H1 (cell line): Measurements from ENCODE around the gene COL25A1. TPM values are rescaled to one million over a fixed set of nuclear protein-coding genes. Genes with fewer than 3 reads are reported as not detected.

Source experiments
- CTCF ChIA-PET: fragments of 300-600 bp; sonication (Branson Sonifier 250); formaldehyde crosslinking; loops from one replicate; lab custom pipeline; 2021; ENCODE audit not compliant: partially characterized antibody; lab: Charles Lee
- POLR2A ChIA-PET: fragments of 300-600 bp; sonication (Branson Sonifier 250); formaldehyde crosslinking; loops from one replicate; lab custom pipeline; 2021; ENCODE audit warnings: inconsistent platforms; ENCODE audit not compliant: partially characterized antibody; lab: Charles Lee
- DNase-seq, 2 experiments: peaks; one replicate each; pipeline versions ENCODE4 v3.0.0 to v3.0.0-alpha.2; 2010 to 2022; ENCODE audit warnings: low spot score in 2 of 2, low read depth in 1 of 2, mixed read lengths in 1 of 2
- FAIRE-seq: peaks from 2 replicates; lab custom pipeline; 2011; peaks lifted over from hg19 to GRCh38; lab: Jason Lieb, UNC
- H2AFZ ChIP-seq: 2 replicates; pipeline ENCODE4 v1.8.1; 2012; ENCODE audit warnings: low read length, inconsistent platforms
- H2AK5ac ChIP-seq: 2 replicates; pipeline ENCODE4 v1.6.1; 2013; ENCODE audit warnings: low read depth, low read length
- H2BK120ac ChIP-seq: replicated peaks from 2 replicates; pipeline ENCODE3; 2013; ENCODE audit warnings: low read depth, low read length, inconsistent platforms
- H2BK12ac ChIP-seq: 2 replicates; pipeline ENCODE4 v1.6.1; 2013; ENCODE audit warnings: low read depth, low read length
- H2BK15ac ChIP-seq: 2 replicates; pipeline ENCODE4 v1.6.1; 2013; ENCODE audit warnings: low read length
- H2BK20ac ChIP-seq: 2 replicates; pipeline ENCODE4 v1.6.1; 2013; ENCODE audit warnings: low read length
- H2BK5ac ChIP-seq: 2 replicates; pipeline ENCODE4 v1.6.1; 2013; ENCODE audit warnings: low read depth, low read length
- H3K14ac ChIP-seq: 2 replicates; pipeline ENCODE4 v1.6.1; 2013; ENCODE audit warnings: inconsistent platforms; ENCODE audit not compliant: insufficient read length
- H3K18ac ChIP-seq: 2 replicates; pipeline ENCODE4 v1.6.1; 2013; ENCODE audit warnings: low read length; ENCODE audit errors: extremely low read depth
- H3K23ac ChIP-seq: 2 replicates; pipeline ENCODE4 v1.6.1; 2013; ENCODE audit warnings: inconsistent platforms; ENCODE audit not compliant: insufficient read length
- H3K23me2 ChIP-seq: 2 replicates; pipeline ENCODE4 v1.6.1; 2013; ENCODE audit warnings: low read depth, low read length
- H3K27ac ChIP-seq: 2 replicates; pipeline ENCODE4 v1.6.1; 2011; ENCODE audit warnings: low read depth, low read length, inconsistent platforms
- H3K27me3 ChIP-seq, 4 experiments: replicated peaks in 1 of 4; 1 replicate in 1 of 4; 2 replicates in 3 of 4; pipeline versions ENCODE4 v1.6.1 to v1.8.1; 2011 to 2013; ENCODE audit warnings: low read length in 3 of 4, mild to moderate bottlenecking in 3 of 4, inconsistent platforms in 2 of 4, mixed read lengths in 2 of 4, moderate library complexity in 1 of 4; ENCODE audit not compliant: control insufficient read depth in 3 of 4, insufficient read depth in 3 of 4; ENCODE audit errors: extremely low read depth in 1 of 4
- H3K36me3 ChIP-seq, 4 experiments: 2 replicates each; pipeline versions ENCODE4 v1.6.1 to v1.8.1; 2011 to 2013; ENCODE audit warnings: mild to moderate bottlenecking in 4 of 4, low read length in 3 of 4, moderate library complexity in 2 of 4, control low read depth in 1 of 4, inconsistent platforms in 1 of 4; ENCODE audit not compliant: insufficient read depth in 4 of 4, control insufficient read depth in 2 of 4
- H3K4ac ChIP-seq: replicated peaks from 2 replicates; pipeline ENCODE3; 2013; ENCODE audit warnings: low read length, low read depth, mixed read lengths, inconsistent platforms; ENCODE audit not compliant: insufficient read length
- H3K4me1 ChIP-seq, 4 experiments: replicated peaks in 1 of 4; 1 replicate in 1 of 4; 2 replicates in 3 of 4; pipeline versions ENCODE4 v1.6.1 to v1.8.1; 2011 to 2013; ENCODE audit warnings: low read length in 3 of 4, inconsistent platforms in 2 of 4, mixed read lengths in 1 of 4; ENCODE audit not compliant: insufficient read depth in 4 of 4, control insufficient read depth in 3 of 4
- H3K4me2 ChIP-seq, 2 experiments: 2 replicates each; pipeline versions ENCODE4 v1.6.1 to v1.8.1; 2011 to 2013; ENCODE audit warnings: low read depth in 2 of 2, low read length in 2 of 2, control low read depth in 1 of 2, inconsistent platforms in 1 of 2, mild to moderate bottlenecking in 1 of 2; ENCODE audit not compliant: insufficient read depth in 1 of 2
- H3K4me3 ChIP-seq, 4 experiments: fragments of 200-600, 300-600 bp in 1 of 4; sonication (generic), shearing (Covaris generic), sonication (Bioruptor Twin) in 1 of 4; 2 replicates each; pipeline versions ENCODE4 v1.5.1 to v1.8.1; 2011 to 2016; ENCODE audit warnings: low read length in 4 of 4, low read depth in 3 of 4, control low read depth in 2 of 4, inconsistent platforms in 2 of 4, mild to moderate bottlenecking in 2 of 4, mixed read lengths in 1 of 4, moderate library complexity in 1 of 4; ENCODE audit not compliant: insufficient read depth in 2 of 4; ENCODE audit errors: extremely low read depth in 1 of 4
- H3K56ac ChIP-seq: replicated peaks from 2 replicates; pipeline ENCODE3; 2013; ENCODE audit warnings: low read depth, mild to moderate bottlenecking, mixed read lengths, low read length, inconsistent platforms; ENCODE audit not compliant: insufficient read length
- H3K79me1 ChIP-seq: 2 replicates; pipeline ENCODE4 v1.6.1; 2013; ENCODE audit warnings: low read depth, low read length, control low read depth
- H3K79me2 ChIP-seq, 2 experiments: 2 replicates each; pipeline versions ENCODE4 v1.6.1 to v1.8.1; 2012 to 2013; ENCODE audit warnings: low read length in 2 of 2, mild to moderate bottlenecking in 2 of 2, inconsistent platforms in 1 of 2; ENCODE audit not compliant: insufficient read depth in 2 of 2, control insufficient read depth in 1 of 2
- H3K9ac ChIP-seq, 4 experiments: replicated peaks in 1 of 4; 1 replicate in 1 of 4; 2 replicates in 3 of 4; pipeline versions ENCODE4 v1.6.1 to v1.8.1; 2011 to 2013; ENCODE audit warnings: low read depth in 3 of 4, low read length in 3 of 4, control low read depth in 2 of 4, mild to moderate bottlenecking in 2 of 4, moderate library complexity in 2 of 4, inconsistent platforms in 1 of 4; ENCODE audit errors: extremely low read depth in 1 of 4
- H3K9me3 ChIP-seq, 2 experiments: 2 replicates each; pipeline versions ENCODE4 v1.6.1 to v1.8.1; 2012 to 2013; ENCODE audit warnings: mild to moderate bottlenecking in 2 of 2, moderate library complexity in 2 of 2, control low read depth in 1 of 2, inconsistent platforms in 1 of 2, low read depth in 1 of 2, low read length in 1 of 2, mixed read lengths in 1 of 2; ENCODE audit not compliant: insufficient read depth in 2 of 2
- H4K20me1 ChIP-seq, 2 experiments: replicated peaks in 1 of 2; 2 replicates each; pipeline versions ENCODE3 to v1.8.1; 2011 to 2013; ENCODE audit warnings: inconsistent platforms in 2 of 2, low read length in 2 of 2, mild to moderate bottlenecking in 1 of 2; ENCODE audit not compliant: insufficient read depth in 2 of 2, control insufficient read depth in 1 of 2
- H4K5ac ChIP-seq: 2 replicates; pipeline ENCODE4 v1.6.1; 2013; ENCODE audit warnings: low read length, low read depth, mixed read lengths, inconsistent platforms; ENCODE audit not compliant: insufficient read length
- H4K8ac ChIP-seq: 2 replicates; pipeline ENCODE4 v1.8.0; 2013; ENCODE audit warnings: mild to moderate bottlenecking, moderate library complexity, low read length, inconsistent platforms; ENCODE audit not compliant: insufficient read depth; ENCODE audit errors: extremely low read depth
- H4K91ac ChIP-seq: replicated peaks from 2 replicates; pipeline ENCODE3; 2013; ENCODE audit warnings: low read length, mixed read lengths, inconsistent platforms; ENCODE audit not compliant: insufficient read length
- BRCA1 ChIP-seq: IDR thresholded peaks from 2 replicates; pipeline ENCODE4 v1.6.1; 2012; ENCODE audit warnings: low read depth, low read length, improper control_type of control experiment
- GABPA ChIP-seq: IDR thresholded peaks from 2 replicates; pipeline ENCODE4 v1.6.1; 2011; ENCODE audit warnings: mild to moderate bottlenecking, low read length, moderate library complexity, borderline replicate concordance; ENCODE audit not compliant: insufficient read depth
- NANOG ChIP-seq: IDR thresholded peaks from 2 replicates; pipeline ENCODE4 v1.6.1; 2011; ENCODE audit warnings: low read length, low read depth, mild to moderate bottlenecking, inconsistent platforms; ENCODE audit not compliant: insufficient read depth, poor library complexity, severe bottlenecking
- PHF8 ChIP-seq: fragments of 200-600 bp; sonication (generic); conservative IDR thresholded peaks from 2 replicates; pipeline ENCODE4 v1.7.1; 2012; ENCODE audit warnings: low read depth, mild to moderate bottlenecking, inconsistent platforms, low read length, moderate library complexity
- RFX5 ChIP-seq: IDR thresholded peaks from 2 replicates; pipeline ENCODE4 v1.6.1; 2011; ENCODE audit warnings: low read depth, low read length, improper control_type of control experiment, borderline replicate concordance
- RNF2 ChIP-seq: fragments of 200-900, 300-1000 bp; sonication (generic); IDR thresholded peaks from 2 replicates; pipeline ENCODE4 v1.7.1; 2016; ENCODE audit warnings: borderline replicate concordance, low read depth, mild to moderate bottlenecking, antibody characterized with exemption, low read length; ENCODE audit not compliant: poor library complexity, severe bottlenecking; ENCODE audit errors: missing control alignments
- SIX5 ChIP-seq: IDR thresholded peaks from 2 replicates; pipeline ENCODE4 v1.6.1; 2011; ENCODE audit warnings: mild to moderate bottlenecking, low read depth, low read length
- ZNF274 ChIP-seq: IDR thresholded peaks from 2 replicates; pipeline ENCODE4 v1.7.0; 2012; ENCODE audit warnings: low read length, borderline replicate concordance; ENCODE audit errors: extremely low read depth
- WGBS, 2 experiments: shearing (Covaris generic) in 1 of 2; methylation state at CpG; one replicate each; pipeline versions ENCODE4 v1.1.6 to v1.1.7; 2013 to 2015; ENCODE audit warnings: low lambda C conversion rate in 2 of 2, mixed read lengths in 2 of 2, inconsistent platforms in 1 of 2, low coverage in 1 of 2, missing lambda C conversion rate in 1 of 2; ENCODE audit not compliant: insufficient replicate concordance in 2 of 2, insufficient coverage in 1 of 2, insufficient read length in 1 of 2; ENCODE audit errors: extremely low coverage in 1 of 2, missing lambda C conversion rate in 1 of 2; 5-methylcytosine and 5-hydroxymethylcytosine counted together
- polyA plus RNA-seq, 7 experiments: library from polyadenylated mRNA; depleted of rRNA in 3 of 7; stranded (reverse) in 5 of 7; unstranded in 2 of 7; fragments of >200 nt in 5 of 7; fragments of 200-250 nt in 2 of 7; gene quantifications; 1 replicate in 5 of 7; 2 replicates in 1 of 7; 4 replicates in 1 of 7; pipeline versions ENCODE4 v1.2.1 to v1.2.3, GENCODE V29; 2011 to 2013; ENCODE audit warnings: missing spikeins in 2 of 7, mixed read lengths in 2 of 7
- total RNA-seq: library from RNA; stranded (reverse); fragmentation: NEBNext Ultra II Directional; extraction: Animal tissue kit (Norgen Biotek cat#: 25700); gene quantifications from 2 replicates; pipeline ENCODE4 v1.2.1, GENCODE V29; 2021
- TF ChIP-seq, protein P1 (sequence below), 3 experiments: IDR thresholded peaks; 1 replicate in 2 of 3; 2 replicates in 1 of 3; pipeline versions ENCODE4 v1.5.1 to v1.6.1; 2011; ENCODE audit warnings: low read length in 3 of 3, mild to moderate bottlenecking in 3 of 3, inconsistent platforms in 2 of 3, low read depth in 1 of 3, moderate library complexity in 1 of 3; ENCODE audit not compliant: insufficient read depth in 1 of 3; ENCODE audit errors: control extremely low read depth in 1 of 3

The COL25A1 gene
- total and polyA plus RNA-seq, 2 of the 8 experiments (the other 6 are each of a cell fraction or from before 2014, with no cell fraction given) = 1.1 to 8.3 TPM

GRCh38 chr4:108922191-108922590 is 380.3 kb downstream of the COL25A1 start:
- H2AK5ac ChIP-seq = no peak overlapping the region
- H3K18ac ChIP-seq = no peak overlapping the region
- no peak overlapping the region for H2AFZ ChIP-seq
- DNase-seq = no peak
- no peak overlapping the region for H3K14ac ChIP-seq
- no peak overlapping the region for H4K8ac ChIP-seq
- no peak overlapping the region for H2BK15ac ChIP-seq
- H3K27ac ChIP-seq = no peak overlapping the region
- no peak overlapping the region for H4K91ac ChIP-seq
- POLR2A ChIA-PET = no interaction called here
- no peak overlapping the region for H2BK120ac ChIP-seq
- no peaks in the 10 kb centered on the region; the same call in 1 of the 2 replicates for H3K23me2 ChIP-seq
- H3K56ac ChIP-seq = no peak overlapping the region
- no peak overlapping the region for H2BK20ac ChIP-seq
- H3K4ac ChIP-seq = no peak overlapping the region
- H4K5ac ChIP-seq = no peak overlapping the region
- FAIRE-seq = no peak
- H3K36me3 ChIP-seq = no peaks in the 10 kb centered on the region
- H3K23ac ChIP-seq = no peak overlapping the region
- H2BK12ac ChIP-seq = no peak overlapping the region
- no peaks in the 10 kb centered on the region for H3K79me2 ChIP-seq
- no peak overlapping the region for H3K4me2 ChIP-seq
- H3K4me3 ChIP-seq = no peak overlapping the region
- no peaks in the 10 kb centered on the region for H4K20me1 ChIP-seq
- WGBS, 2 experiments = 92% methylated on average over 5 of the region's 5 CpGs; no CpG with 5 or more reads in 1 of the 2 experiments
- CTCF ChIA-PET = interaction anchor here (0.9 kb wide), 1 partner anchor 8 kb away, joined by 4 read pairs; no protein-coding TSS in a partner anchor
- H2BK5ac ChIP-seq = no peak overlapping the region
- H3K4me1 ChIP-seq = 0 out of 7 replicates have a peak, but pooled peaks cover 0 to 2% (median under 1%) of the 10 kb centered on the region in 4 experiments
- H3K79me1 ChIP-seq = no peaks in the 10 kb centered on the region
- no peak overlapping the region for H3K9ac ChIP-seq
- no peaks in the 10 kb centered on the region for H3K9me3 ChIP-seq
- no peaks in the 10 kb centered on the region for H3K27me3 ChIP-seq
- no peak for TF ChIP-seq SIX5
- TF ChIP-seq PHF8 = no peak
- no peak for TF ChIP-seq NANOG
- no peak for TF ChIP-seq RNF2
- TF ChIP-seq ZNF274 = no peak
- no peak for TF ChIP-seq RFX5
- TF ChIP-seq, protein P1, sequence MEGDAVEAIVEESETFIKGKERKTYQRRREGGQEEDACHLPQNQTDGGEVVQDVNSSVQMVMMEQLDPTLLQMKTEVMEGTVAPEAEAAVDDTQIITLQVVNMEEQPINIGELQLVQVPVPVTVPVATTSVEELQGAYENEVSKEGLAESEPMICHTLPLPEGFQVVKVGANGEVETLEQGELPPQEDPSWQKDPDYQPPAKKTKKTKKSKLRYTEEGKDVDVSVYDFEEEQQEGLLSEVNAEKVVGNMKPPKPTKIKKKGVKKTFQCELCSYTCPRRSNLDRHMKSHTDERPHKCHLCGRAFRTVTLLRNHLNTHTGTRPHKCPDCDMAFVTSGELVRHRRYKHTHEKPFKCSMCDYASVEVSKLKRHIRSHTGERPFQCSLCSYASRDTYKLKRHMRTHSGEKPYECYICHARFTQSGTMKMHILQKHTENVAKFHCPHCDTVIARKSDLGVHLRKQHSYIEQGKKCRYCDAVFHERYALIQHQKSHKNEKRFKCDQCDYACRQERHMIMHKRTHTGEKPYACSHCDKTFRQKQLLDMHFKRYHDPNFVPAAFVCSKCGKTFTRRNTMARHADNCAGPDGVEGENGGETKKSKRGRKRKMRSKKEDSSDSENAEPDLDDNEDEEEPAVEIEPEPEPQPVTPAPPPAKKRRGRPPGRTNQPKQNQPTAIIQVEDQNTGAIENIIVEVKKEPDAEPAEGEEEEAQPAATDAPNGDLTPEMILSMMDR (IDR thresholded peaks at IDR 0.05; ENCODE audit: control extremely low read depth in 1 of 3, insufficient read depth in 1 of 3, low read depth in 1 of 3, low read length in 3 of 3) = no peak
- TF ChIP-seq GABPA = no peak
- no peak for TF ChIP-seq BRCA1
